SJCRH30 (cell line): ENCODE results near the gene ASB18. TPM values are rescaled to one million over a fixed set of nuclear protein-coding genes. Genes with fewer than 3 reads are reported as not detected.
A peak's percentile ranks its signal among the peaks of the same experiment; 100 is the strongest.
"Not testable (repeated sequence)": the region's sequence is repeated elsewhere in the genome, so short reads cannot be mapped to it uniquely, and the experiment has no call there.

Experiments
- DNase-seq, 2 experiments: peaks; one replicate each; pipeline ENCODE4 v3.0.0-alpha.2; 2015 to 2020
- H3K27ac ChIP-seq: fragments of 250-450 bp; sonication (Bioruptor Pico); 2 replicates; pipeline ENCODE4 v1.5.1; 2020; ENCODE audit warnings: mild to moderate bottlenecking, moderate library complexity
- H3K27me3 ChIP-seq: fragments of 250-450 bp; sonication (Bioruptor Pico); 2 replicates; pipeline ENCODE4 v1.5.1; 2020; ENCODE audit warnings: mild to moderate bottlenecking, moderate library complexity
- H3K36me3 ChIP-seq: fragments of 250-450 bp; sonication (Bioruptor Pico); 2 replicates; pipeline ENCODE4 v1.5.1; 2020; ENCODE audit warnings: mild to moderate bottlenecking, moderate library complexity
- H3K4me1 ChIP-seq: fragments of 250-450 bp; sonication (Bioruptor Pico); 2 replicates; pipeline ENCODE4 v1.5.1; 2020; ENCODE audit warnings: mild to moderate bottlenecking, moderate library complexity
- H3K4me3 ChIP-seq: fragments of 250-450 bp; sonication (Bioruptor Pico); 2 replicates; pipeline ENCODE4 v1.5.1; 2020; ENCODE audit warnings: mild to moderate bottlenecking, moderate library complexity
- H3K9me3 ChIP-seq: fragments of 250-450 bp; sonication (Bioruptor Pico); replicated peaks from 2 replicates; pipeline ENCODE4 v1.5.1; 2020; ENCODE audit warnings: mild to moderate bottlenecking, moderate library complexity
- total RNA-seq: library from RNA; depleted of rRNA; stranded (reverse); fragments of >200 nt; shearing (Covaris generic); gene quantifications from 2 replicates; pipeline ENCODE4 v1.2.3, GENCODE V29; 2014

The ASB18 gene
- total RNA-seq, 1 experiment from 2014 or later, result 0.04 TPM

DNA sequence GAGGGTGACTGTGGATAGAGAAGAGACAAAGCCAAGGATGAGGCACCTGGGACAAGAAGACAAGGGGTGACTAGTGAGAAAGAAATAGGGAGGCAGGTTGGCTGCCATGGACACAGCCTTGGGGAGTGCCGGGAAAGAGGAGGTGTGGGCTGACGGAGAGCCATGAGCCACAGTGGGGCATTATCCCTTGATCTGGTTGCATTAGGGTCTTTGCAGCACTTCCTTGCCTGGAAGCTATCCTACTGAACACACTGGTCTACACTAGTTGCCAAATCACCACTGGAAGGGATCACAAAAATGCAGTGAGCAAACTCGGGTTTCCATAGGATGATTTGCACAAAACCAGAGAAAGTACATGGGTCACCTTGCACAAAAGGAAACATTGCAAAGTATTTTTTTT is 27.7 kb upstream of the ASB18 start:
- Histone ChIP-seq H3K36me3 (no peaks in the 10 kb centered on the region), H3K27me3 (no peaks in the 10 kb centered on the region), H3K9me3 (no peaks in the 10 kb centered on the region; the same call in 1 of the 2 replicates), H3K4me3 (no peak overlapping the region), H3K27ac (no peak overlapping the region), H3K4me1 (peaks cover 5% of the 10 kb centered on the region; the same call in 1 of the 2 replicates)
- no peak for DNase-seq

DNA sequence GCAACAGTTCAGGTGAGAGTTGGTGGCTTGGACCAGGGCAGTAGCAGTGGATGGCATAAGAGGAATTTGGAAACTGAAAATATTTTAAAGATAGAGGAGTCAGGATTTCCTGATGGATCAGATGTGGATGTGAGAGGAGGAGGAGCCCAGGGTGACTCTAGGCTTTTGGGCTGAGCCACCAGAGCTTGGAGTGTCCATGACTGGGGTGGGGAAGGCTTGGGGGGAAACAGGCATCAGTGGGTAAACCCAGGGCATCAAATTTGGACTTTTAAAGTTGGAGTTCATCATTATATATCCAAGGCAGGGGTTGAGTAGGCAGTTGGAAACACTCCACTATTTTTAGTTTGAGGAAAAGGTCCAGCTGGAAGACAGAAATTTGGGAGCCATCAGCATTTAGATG is 27.3 kb upstream of the ASB18 start:
- no peaks in the 10 kb centered on the region for H3K36me3 ChIP-seq
- H3K9me3 ChIP-seq, result no peaks in the 10 kb centered on the region; the same call in 1 of the 2 replicates
- no peak for DNase-seq
- peaks cover 9% of the 10 kb centered on the region; the same call in 1 of the 2 replicates for H3K4me1 ChIP-seq
- H3K27ac ChIP-seq, result no peak overlapping the region
- no peaks in the 10 kb centered on the region for H3K27me3 ChIP-seq
- H3K4me3 ChIP-seq, result no peak overlapping the region

DNA sequence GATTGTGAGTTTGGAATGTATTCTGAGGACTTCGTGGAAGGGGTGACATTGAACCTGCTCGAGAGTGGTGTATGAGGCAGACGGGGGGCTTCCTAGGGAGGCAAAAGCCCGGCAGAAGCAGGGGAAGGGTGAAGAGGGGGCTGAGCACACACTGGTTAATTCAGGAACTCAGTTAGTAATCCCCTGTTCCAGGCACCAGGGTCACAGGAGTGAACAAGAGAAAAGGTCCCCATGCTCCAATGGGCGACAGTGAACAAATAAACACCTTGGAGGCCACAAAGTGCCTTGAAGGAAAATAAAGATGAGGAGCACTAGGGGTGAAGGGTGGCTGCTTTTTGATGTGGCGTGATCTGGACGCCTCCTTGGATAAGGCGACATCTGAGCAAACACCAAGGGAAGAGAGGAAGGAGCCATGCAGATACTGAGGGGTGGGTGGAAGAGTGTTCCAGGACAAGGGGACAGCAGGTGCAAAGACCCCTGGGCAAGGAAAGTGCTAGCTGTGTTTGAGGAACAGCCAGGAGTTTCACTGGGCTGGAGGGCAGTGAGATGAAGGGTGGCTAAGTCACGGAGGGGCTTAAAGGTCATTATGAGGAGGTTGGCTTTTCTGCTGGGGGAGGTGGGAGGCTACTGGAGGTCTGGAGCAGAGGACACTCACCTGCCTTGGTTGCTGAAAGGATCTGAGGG is 26.7 kb upstream of the ASB18 start:
- Histone ChIP-seq H3K4me1 (peaks cover 9% of the 10 kb centered on the region; the same call in 1 of the 2 replicates), H3K27me3 (no peaks in the 10 kb centered on the region), H3K4me3 (no peak overlapping the region), H3K9me3 (no peaks in the 10 kb centered on the region; the same call in 1 of the 2 replicates), H3K36me3 (no peaks in the 10 kb centered on the region), H3K27ac (no peak overlapping the region)
- DNase-seq, result no peak

DNA sequence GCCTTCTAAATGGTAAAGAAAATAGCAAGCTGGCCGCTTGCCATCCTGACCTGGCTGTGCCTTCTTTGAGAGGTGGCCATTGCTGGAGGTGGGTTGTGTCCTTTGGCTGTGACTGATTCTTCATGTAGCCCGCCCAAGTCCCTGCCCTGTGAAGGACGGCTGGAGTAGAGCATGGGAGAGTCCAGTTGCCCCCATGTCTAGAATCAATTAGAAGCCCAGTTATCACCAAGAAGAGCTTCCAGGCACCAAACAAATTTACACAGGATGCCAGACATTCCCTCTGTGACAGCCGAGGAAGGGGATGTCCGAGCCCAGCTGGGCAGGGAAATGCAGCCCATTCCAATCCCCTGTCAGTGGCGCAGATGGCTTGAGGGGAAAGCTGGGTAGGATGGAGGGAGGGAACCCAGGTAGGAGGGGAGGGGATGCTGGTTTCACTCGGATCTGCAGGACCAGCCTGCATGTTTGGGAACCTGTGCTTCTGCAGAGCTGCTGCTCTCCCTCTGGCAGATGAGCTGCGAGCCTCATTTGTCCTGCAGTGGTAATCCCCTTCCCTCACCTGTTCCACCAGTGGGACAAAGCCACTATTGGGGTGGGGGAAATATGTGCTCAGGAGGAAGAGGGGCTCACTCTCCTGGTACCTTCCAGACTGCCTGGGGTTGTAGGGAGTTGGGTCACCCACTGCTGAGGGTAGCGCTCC is 25.7 kb upstream of the ASB18 start:
- no peak for DNase-seq

DNA sequence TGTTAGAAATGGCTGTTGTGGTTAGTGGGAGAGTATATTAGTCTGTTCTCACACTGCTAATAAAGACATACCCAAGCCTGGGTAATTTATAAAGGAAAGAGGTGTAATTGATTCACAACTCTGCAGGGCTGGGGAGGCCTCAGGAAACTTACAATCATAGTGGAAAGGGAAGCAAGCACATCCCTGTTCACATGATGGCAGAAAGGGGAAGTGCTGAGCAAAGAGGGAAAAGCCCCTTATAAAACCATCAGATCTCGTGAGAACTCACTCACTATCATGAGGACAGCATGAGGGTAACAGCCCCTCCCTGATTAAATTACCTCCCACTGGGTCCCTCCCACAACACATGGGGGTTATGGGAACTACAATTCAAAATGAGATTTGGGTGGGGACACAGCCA is 24.2 kb upstream of the ASB18 start:
- H3K27ac ChIP-seq, H3K27me3 ChIP-seq, H3K9me3 ChIP-seq, H3K36me3 ChIP-seq, H3K4me1 ChIP-seq, H3K4me3 ChIP-seq, DNase-seq: not testable (repeated sequence)

More for the DNA sequence above, 25.7 kb upstream of the ASB18 start:
- Histone ChIP-seq H3K27ac (no peak overlapping the region), H3K4me3 (no peak overlapping the region), H3K36me3 (no peaks in the 10 kb centered on the region), H3K4me1 (peaks cover 9% of the 10 kb centered on the region; the same call in 1 of the 2 replicates), H3K9me3 (no peaks in the 10 kb centered on the region; the same call in 1 of the 2 replicates), H3K27me3 (no peaks in the 10 kb centered on the region)

DNA sequence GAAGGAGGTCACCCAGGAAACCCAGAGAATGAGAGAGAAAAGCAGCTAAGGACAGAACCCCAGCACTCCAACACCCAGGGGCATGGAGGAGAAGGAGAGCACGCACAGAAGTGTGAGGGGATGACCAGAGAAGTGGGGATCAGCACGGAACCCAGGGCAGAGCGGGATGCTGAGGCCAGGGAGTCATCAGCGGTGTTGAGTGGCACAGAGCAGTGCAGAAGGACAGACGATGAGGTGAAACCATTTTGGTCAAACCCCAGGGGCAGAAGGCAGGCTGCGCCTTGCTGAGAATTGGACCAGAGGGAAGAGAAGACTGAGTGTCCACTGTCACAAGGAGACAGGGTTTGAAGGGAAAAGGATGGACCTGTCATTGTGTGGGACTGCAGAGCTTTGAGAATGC is 23.4 kb upstream of the ASB18 start:
- Histone ChIP-seq H3K27ac (no peak overlapping the region; the same call in 1 of the 2 replicates), H3K4me3 (no peak overlapping the region), H3K4me1 (peaks cover 9% of the 10 kb centered on the region; the same call in 1 of the 2 replicates), H3K27me3 (no peaks in the 10 kb centered on the region), H3K36me3 (no peaks in the 10 kb centered on the region), H3K9me3 (no peaks in the 10 kb centered on the region; the same call in 1 of the 2 replicates)
- no peak for DNase-seq

DNA sequence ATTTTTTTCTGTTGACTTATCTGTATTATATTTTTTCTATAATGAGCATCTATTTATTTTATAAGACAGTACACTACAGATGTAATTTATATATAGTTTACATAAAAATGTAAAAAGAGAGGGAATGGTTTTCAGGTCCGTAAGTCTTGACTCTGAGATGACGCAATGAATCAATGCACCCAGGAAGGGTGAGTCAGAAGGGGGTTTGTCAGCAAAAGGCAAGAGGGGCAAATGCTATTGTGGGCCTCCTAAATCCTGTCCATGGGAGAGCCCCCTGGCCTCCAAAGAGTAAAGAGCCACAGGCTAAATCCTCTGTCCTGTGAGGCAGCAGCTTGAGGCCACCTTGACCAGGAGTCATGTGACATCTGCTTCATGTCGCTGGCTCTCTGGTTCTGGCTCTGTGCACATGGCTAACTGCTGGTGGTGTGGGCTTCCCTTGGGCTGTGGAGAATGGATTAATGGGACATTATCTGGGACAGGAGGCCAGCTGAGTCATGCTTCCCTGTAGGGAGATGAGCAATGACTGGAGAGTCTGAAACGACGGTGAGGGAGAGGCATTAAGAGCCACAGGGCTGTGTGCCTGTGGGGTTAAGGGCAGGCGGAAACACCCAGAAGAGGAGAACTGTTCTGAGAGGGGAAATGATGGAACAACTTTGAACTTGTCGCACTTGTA is 22.8 kb upstream of the ASB18 start:
- no peak overlapping the region; the same call in 1 of the 2 replicates for H3K27ac ChIP-seq
- peak; percentile 47 to 49 for DNase-seq
- H3K36me3 ChIP-seq, result no peaks in the 10 kb centered on the region
- no peak overlapping the region for H3K4me3 ChIP-seq
- no peaks in the 10 kb centered on the region; the same call in 1 of the 2 replicates for H3K9me3 ChIP-seq
- peaks cover 9% of the 10 kb centered on the region; the same call in 1 of the 2 replicates for H3K4me1 ChIP-seq
- H3K27me3 ChIP-seq, result no peaks in the 10 kb centered on the region

DNA sequence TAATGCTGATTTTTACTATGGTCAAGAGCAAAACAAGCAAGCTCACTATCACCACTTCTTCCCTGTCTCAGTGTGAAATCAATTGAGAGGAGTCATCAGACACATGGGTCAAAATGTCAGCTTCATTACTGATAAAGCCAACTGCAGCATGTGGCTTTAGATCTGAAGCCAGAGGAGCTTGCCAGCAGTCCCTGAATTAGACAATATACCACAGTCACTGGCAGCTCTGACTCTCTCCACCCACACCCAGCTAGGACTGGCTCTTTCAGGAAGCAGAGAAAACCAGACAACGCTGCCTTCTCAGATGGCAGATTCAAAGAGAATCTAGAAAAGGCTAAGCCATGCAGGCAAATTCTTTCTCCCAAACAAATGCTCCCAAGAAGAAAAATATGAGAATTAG is 20.0 kb upstream of the ASB18 start:
- Histone ChIP-seq H3K27ac (no peak overlapping the region), H3K27me3 (no peaks in the 10 kb centered on the region), H3K4me3 (no peak overlapping the region), H3K9me3 (no peaks in the 10 kb centered on the region; the same call in none of the 2 replicates), H3K36me3 (no peaks in the 10 kb centered on the region), H3K4me1 (peaks cover 9% of the 10 kb centered on the region; the same call in 1 of the 2 replicates)
- no peak for DNase-seq

DNA sequence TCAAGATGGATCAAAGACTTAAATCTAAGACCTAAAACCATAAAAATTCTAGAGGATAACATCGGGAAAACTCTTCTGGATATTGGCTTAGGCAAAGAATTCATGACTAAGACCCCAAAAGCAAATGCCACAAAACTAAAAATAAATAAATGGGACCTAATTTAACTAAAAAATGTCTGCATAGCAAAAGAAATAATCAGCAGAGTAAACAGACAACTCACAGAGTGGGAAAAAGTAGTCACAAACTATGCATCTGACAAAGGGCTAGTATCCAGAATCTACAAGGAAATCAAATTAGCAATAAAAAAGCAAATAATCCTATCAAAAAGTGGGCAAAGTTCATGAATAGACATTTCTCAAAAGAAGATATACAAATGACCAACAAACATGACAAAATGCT is 18.2 kb upstream of the ASB18 start:
- no peak overlapping the region for H3K27ac ChIP-seq
- peaks cover 9% of the 10 kb centered on the region; the same call in 1 of the 2 replicates for H3K4me1 ChIP-seq
- DNase-seq, result no peak
- no peaks in the 10 kb centered on the region; the same call in 1 of the 2 replicates for H3K9me3 ChIP-seq
- H3K4me3 ChIP-seq, result no peak overlapping the region
- H3K27me3 ChIP-seq, result no peaks in the 10 kb centered on the region
- no peaks in the 10 kb centered on the region for H3K36me3 ChIP-seq

DNA sequence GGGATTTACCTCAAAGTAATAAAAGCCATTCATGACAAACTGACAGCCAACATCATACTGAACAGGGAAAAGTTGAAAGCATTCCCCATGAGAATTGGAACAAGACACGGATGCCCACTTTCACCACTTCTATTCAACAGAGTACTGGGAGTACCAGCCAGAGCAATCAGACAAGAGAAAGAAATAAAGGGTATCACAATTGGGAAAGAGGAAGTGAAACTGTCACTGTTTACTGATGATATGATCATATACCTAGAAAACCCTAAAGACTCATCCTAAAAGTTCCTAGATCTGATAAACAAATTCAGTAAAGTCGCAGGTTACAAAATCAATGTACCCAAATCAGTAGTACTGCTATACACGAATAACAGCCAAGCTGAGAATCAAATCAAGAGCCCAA is 17.2 kb upstream of the ASB18 start:
- no peak for DNase-seq
- Histone ChIP-seq H3K27me3 (no peaks in the 10 kb centered on the region), H3K9me3 (no peaks in the 10 kb centered on the region; the same call in 1 of the 2 replicates), H3K4me1 (no peaks in the 10 kb centered on the region), H3K27ac (no peak overlapping the region), H3K36me3 (no peaks in the 10 kb centered on the region), H3K4me3 (no peak overlapping the region)

DNA sequence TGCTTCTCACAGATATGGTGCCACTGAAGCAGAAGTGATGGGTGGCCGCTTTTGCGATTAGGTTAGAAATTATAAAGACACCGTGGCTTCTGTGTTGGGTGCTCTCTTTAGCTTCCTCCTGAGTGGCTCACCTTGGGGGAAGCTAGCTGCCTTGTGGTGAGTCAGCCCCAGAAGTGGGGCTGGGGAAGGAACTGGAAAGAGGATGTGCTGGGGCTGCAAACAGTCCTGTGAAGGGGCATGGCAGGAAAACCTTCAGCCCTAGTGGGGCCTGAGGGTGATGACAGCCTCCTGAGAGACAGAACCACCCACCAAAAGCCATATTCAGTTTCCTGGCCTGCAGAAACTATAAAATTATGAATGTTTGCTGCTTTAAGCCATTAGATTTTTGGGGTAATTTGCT is 8.9 kb upstream of the ASB18 start:
- Histone ChIP-seq H3K4me3 (no peak overlapping the region), H3K9me3 (peaks cover 7% of the 10 kb centered on the region), H3K27ac (no peak overlapping the region), H3K36me3 (no peaks in the 10 kb centered on the region), H3K4me1 (no peaks in the 10 kb centered on the region), H3K27me3 (no peaks in the 10 kb centered on the region)
- DNase-seq, result no peak

DNA sequence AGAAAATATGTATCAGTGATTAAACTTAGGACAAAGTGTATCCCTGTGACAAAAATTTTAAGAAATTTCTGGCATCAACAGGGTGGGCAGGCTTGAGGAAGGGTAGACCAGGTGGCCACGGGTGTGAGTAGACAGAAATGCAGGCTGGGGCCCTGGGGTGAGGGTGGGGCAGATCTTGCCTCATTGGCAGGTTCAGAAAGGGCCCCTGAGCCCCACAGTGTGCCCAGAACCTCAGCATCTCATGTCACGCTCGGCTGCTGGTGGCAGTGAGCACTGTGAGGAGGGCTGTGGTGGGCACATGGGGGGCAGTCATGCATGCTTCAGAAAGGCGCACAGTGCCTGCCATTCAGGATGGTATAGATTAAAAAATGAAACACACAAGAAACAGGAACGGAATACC is 7.6 kb upstream of the ASB18 start:
- Histone ChIP-seq H3K27me3 (no peaks in the 10 kb centered on the region), H3K4me1 (no peaks in the 10 kb centered on the region), H3K27ac (no peak overlapping the region), H3K9me3 (peaks cover 7% of the 10 kb centered on the region), H3K4me3 (no peak overlapping the region), H3K36me3 (no peaks in the 10 kb centered on the region)
- no peak for DNase-seq

DNA sequence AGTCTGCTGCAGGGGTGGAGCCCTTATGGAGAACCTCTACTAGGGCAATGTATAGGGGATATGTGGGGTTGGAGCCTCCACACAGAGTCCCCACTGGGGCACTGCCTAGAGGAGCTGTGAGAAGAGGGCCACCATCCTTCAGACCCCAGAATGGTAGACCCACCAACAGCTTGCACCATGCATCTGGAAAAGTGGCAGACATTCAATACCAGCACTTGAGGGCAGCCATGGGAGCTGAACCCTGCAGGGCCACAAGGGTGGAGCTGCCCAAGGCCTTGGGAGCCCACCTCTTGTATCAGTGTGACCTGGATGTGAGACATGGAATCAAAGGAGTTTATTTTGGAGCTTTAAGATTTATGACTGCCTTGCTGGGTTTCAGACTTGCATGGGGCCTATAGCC is 5.7 kb upstream of the ASB18 start:
- not testable (repeated sequence) for H3K36me3 ChIP-seq, DNase-seq

DNA sequence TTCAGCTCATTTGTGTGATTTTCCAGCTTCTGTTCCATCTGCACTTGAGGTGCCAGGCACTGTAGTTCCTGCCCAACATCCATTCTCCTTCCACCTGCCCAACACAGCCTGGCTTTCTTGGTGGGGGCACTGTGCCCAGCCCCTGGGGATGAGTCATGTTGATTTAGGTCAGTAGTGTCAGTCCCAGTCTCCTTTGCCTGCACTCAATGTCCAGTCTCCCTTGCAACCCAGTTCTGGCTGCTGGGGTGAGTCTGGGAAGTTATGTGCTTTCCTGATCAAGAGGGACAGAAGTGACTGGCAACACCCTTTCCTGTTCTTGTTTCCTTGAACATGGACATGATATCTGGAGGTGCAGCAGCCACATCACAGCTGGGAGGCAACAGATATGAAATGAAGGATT is 1.5 kb upstream of the ASB18 start:
- H3K36me3 ChIP-seq, result no peaks in the 10 kb centered on the region
- H3K27ac ChIP-seq, result no peak overlapping the region
- no peaks in the 10 kb centered on the region for H3K27me3 ChIP-seq
- no peak for DNase-seq
- H3K4me3 ChIP-seq, result no peak overlapping the region
- peaks cover 7% of the 10 kb centered on the region for H3K9me3 ChIP-seq
- H3K4me1 ChIP-seq, result peaks cover 12% of the 10 kb centered on the region

More for the DNA sequence above, 5.7 kb upstream of the ASB18 start:
- not testable (repeated sequence) for H3K27ac ChIP-seq, H3K9me3 ChIP-seq, H3K4me1 ChIP-seq, H3K4me3 ChIP-seq, H3K27me3 ChIP-seq

DNA sequence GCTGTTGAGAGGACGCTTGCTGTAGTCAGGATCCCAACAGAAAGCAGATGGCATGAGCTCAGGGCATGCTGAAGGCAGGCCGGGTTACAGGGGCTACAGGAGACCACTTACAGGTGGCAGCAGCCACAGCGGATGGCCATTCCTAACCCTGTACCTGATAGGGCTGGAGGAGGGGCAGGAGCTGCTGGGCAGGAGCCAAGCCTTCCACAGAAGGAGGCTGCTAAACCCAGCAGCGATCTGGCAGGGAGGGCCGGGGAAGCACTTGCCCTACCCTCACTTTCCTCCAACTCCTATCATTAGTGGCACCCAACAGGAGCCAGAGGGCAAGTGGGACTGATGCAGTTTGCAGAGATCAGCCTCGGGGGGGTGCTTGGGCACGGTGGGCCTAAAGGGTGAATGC is 2.0 kb downstream of the ASB18 start:
- Histone ChIP-seq H3K9me3 (no peaks in the 10 kb centered on the region), H3K4me1 (peaks cover 12% of the 10 kb centered on the region), H3K36me3 (no peaks in the 10 kb centered on the region), H3K27me3 (no peaks in the 10 kb centered on the region), H3K27ac (no peak overlapping the region), H3K4me3 (no peak overlapping the region)
- no peak for DNase-seq
